DMS53 treated with DMSO at 0.1 percent for 48 hours (cell line): ENCODE results near the gene SYNGR3.
"Not testable (repeated sequence)": the region's sequence is repeated elsewhere in the genome, so short reads cannot be mapped to it uniquely, and the experiment has no call there.

Experiments used
- DNase-seq: peaks from one replicate; lab custom pipeline; 2025; ENCODE audit not compliant: unreplicated experiment; lab: John Stamatoyannopoulos, UW

SYNGR3 gene

GRCh38 chr16:1959269-1960039, 30.3 kb upstream of the SYNGR3 start, which contains the start of gene NDUFB10:
Gene NDUFB10 (plus strand): TSS chr16:1959538. CDS start chr16:1959625, 87 bp downstream.
- peak; percentile 66 for DNase-seq

- DNase-seq = peak; percentile 51
These were observed 28.8 kb upstream of the SYNGR3 start for GRCh38 chr16:1960665-1961630.

GRCh38 chr16:1961651-1962067, 28.1 kb upstream of the SYNGR3 start:
- peak; percentile 13 for DNase-seq

- DNase-seq = not testable (repeated sequence)
These were observed 27.3 kb upstream of the SYNGR3 start for GRCh38 chr16:1962161-1963153.

GRCh38 chr16:1963806-1964505, 25.8 kb upstream of the SYNGR3 start:
- no peak for DNase-seq

- DNase-seq = peak; percentile 86
These were observed 25.0 kb upstream of the SYNGR3 start, which contains the start of gene RPS2 for GRCh38 chr16:1964506-1965395. Gene RPS2 (minus strand): TSS chr16:1964826. CDS start chr16:1964625, 201 bp downstream.

- no peak for DNase-seq
These were observed 24.3 kb upstream of the SYNGR3 start for GRCh38 chr16:1965396-1966001.

GRCh38 chr16:1966460-1966859, 23.3 kb upstream of the SYNGR3 start, which contains the start of gene RNF151:
Gene RNF151 (plus strand): TSS chr16:1966856. CDS start chr16:1966882, 26 bp downstream.
- DNase-seq = no peak

GRCh38 chr16:1968146-1968953, 21.4 kb upstream of the SYNGR3 start:
- no peak for DNase-seq

- peak; percentile 71 for DNase-seq
These were observed 17.8 kb upstream of the SYNGR3 start, which contains the start of gene TBL3 for GRCh38 chr16:1971796-1972489. Gene TBL3 (plus strand): TSS chr16:1972053. CDS start chr16:1972165, 112 bp downstream.

- no peak for DNase-seq
These were observed 17.3 kb upstream of the SYNGR3 start for GRCh38 chr16:1972490-1972877.

GRCh38 chr16:1973461-1974156, 16.2 kb upstream of the SYNGR3 start:
- no peak for DNase-seq

- DNase-seq = no peak
These were observed 15.4 kb upstream of the SYNGR3 start for GRCh38 chr16:1974157-1975070.

- DNase-seq = no peak
These were observed 14.1 kb upstream of the SYNGR3 start for GRCh38 chr16:1975432-1976215.
